Memory B cell (primary cell): ENCODE data around the gene NOVA1.

ENCODE experiments used
- ATAC-seq: fragments of 150-1000 bp; cut with Tn5 transposase; 2 replicates; pipeline ENCODE4 v1.10.0; 2021; ENCODE audit warnings: low read depth, mild to moderate bottlenecking, moderate library complexity
- DNase-seq, 2 donors: peaks; one replicate each; pipeline ENCODE4 v3.0.0; 2022; ENCODE audit warnings: low spot score in 2 of 2
- H3K27ac Mint-ChIP-seq: one replicate; pipeline ENCODE4 v1.8.0; 2022; ENCODE audit warnings: mild to moderate bottlenecking, moderate library complexity, mixed read lengths
- H3K27me3 Mint-ChIP-seq: one replicate; pipeline ENCODE4 v1.8.0; 2022; ENCODE audit warnings: mixed read lengths
- H3K36me3 Mint-ChIP-seq: one replicate; pipeline ENCODE4 v1.8.0; 2022; ENCODE audit warnings: mild to moderate bottlenecking, mixed read lengths
- H3K4me1 Mint-ChIP-seq: one replicate; pipeline ENCODE4 v1.8.0; 2022; ENCODE audit warnings: mixed read lengths
- H3K4me3 Mint-ChIP-seq: one replicate; pipeline ENCODE4 v1.8.0; 2022; ENCODE audit warnings: mild to moderate bottlenecking, moderate library complexity, mixed read lengths
- H3K9me3 Mint-ChIP-seq: one replicate; pipeline ENCODE4 v1.8.0; 2022; ENCODE audit warnings: mixed read lengths

NOVA1 gene

GRCh38 chr14:26454105-26454504 is 143.7 kb downstream of the NOVA1 start:
- H3K4me3 Mint-ChIP-seq: no peak overlapping the region
- no peak for DNase-seq
- H3K27me3 Mint-ChIP-seq: no peaks in the 10 kb centered on the region
- no peaks in the 10 kb centered on the region for H3K9me3 Mint-ChIP-seq
- H3K4me1 Mint-ChIP-seq: no peaks in the 10 kb centered on the region
- ATAC-seq: no peak
- H3K36me3 Mint-ChIP-seq: no peaks in the 10 kb centered on the region
- no peak overlapping the region for H3K27ac Mint-ChIP-seq

- Mint-ChIP-seq H3K27me3 (no peaks in the 10 kb centered on the region), H3K36me3 (no peaks in the 10 kb centered on the region)
- DNase-seq: no peak
Measured at GRCh38 chr14:26448181-26448855, 149.5 kb downstream of the NOVA1 start.

GRCh38 chr14:26444822-26445221 is 153.0 kb downstream of the NOVA1 start:
- H3K27ac Mint-ChIP-seq: no peak overlapping the region
- H3K4me1 Mint-ChIP-seq: no peaks in the 10 kb centered on the region
- no peak for DNase-seq
- no peaks in the 10 kb centered on the region for H3K27me3 Mint-ChIP-seq
- H3K9me3 Mint-ChIP-seq: peaks cover 6% of the 10 kb centered on the region
- no peak for ATAC-seq
- H3K36me3 Mint-ChIP-seq: no peaks in the 10 kb centered on the region
- no peak overlapping the region for H3K4me3 Mint-ChIP-seq

More at GRCh38 chr14:26448181-26448855, 149.5 kb downstream of the NOVA1 start:
- peaks cover 4% of the 10 kb centered on the region for H3K9me3 Mint-ChIP-seq
- ATAC-seq: no peak
- H3K27ac Mint-ChIP-seq: no peak overlapping the region
- no peaks in the 10 kb centered on the region for H3K4me1 Mint-ChIP-seq
- H3K4me3 Mint-ChIP-seq: no peak overlapping the region

- Mint-ChIP-seq H3K4me1 (no peaks in the 10 kb centered on the region), H3K4me3 (no peak overlapping the region), H3K9me3 (peaks cover 6% of the 10 kb centered on the region), H3K27ac (no peak overlapping the region), H3K36me3 (no peaks in the 10 kb centered on the region), H3K27me3 (no peaks in the 10 kb centered on the region)
- ATAC-seq (no peak), DNase-seq (no peak)
Measured at GRCh38 chr14:26443654-26444053, 154.2 kb downstream of the NOVA1 start.

- DNase-seq (no peak), ATAC-seq (no peak)
- Mint-ChIP-seq H3K27me3 (no peaks in the 10 kb centered on the region), H3K4me3 (no peak overlapping the region), H3K27ac (no peak overlapping the region), H3K36me3 (no peaks in the 10 kb centered on the region), H3K4me1 (no peaks in the 10 kb centered on the region), H3K9me3 (peaks cover 4% of the 10 kb centered on the region)
Measured at GRCh38 chr14:26429205-26429604, 168.6 kb downstream of the NOVA1 start.

GRCh38 chr14:26427097-26427496 is 170.7 kb downstream of the NOVA1 start:
- DNase-seq (no peak), ATAC-seq (no peak)
- peaks cover 4% of the 10 kb centered on the region for H3K9me3 Mint-ChIP-seq

GRCh38 chr14:26424537-26424936 is 173.3 kb downstream of the NOVA1 start:
- H3K4me3 Mint-ChIP-seq: no peak overlapping the region
- no peak overlapping the region for H3K27ac Mint-ChIP-seq
- H3K4me1 Mint-ChIP-seq: no peaks in the 10 kb centered on the region
- H3K9me3 Mint-ChIP-seq: peaks cover 3% of the 10 kb centered on the region
- DNase-seq (no peak), ATAC-seq (no peak)
- H3K36me3 Mint-ChIP-seq: no peaks in the 10 kb centered on the region
- no peaks in the 10 kb centered on the region for H3K27me3 Mint-ChIP-seq

More at GRCh38 chr14:26427097-26427496, 170.7 kb downstream of the NOVA1 start:
- Mint-ChIP-seq H3K27me3 (no peaks in the 10 kb centered on the region), H3K36me3 (no peaks in the 10 kb centered on the region), H3K4me1 (no peaks in the 10 kb centered on the region), H3K27ac (no peak overlapping the region), H3K4me3 (no peak overlapping the region)

GRCh38 chr14:26415618-26416123 is 182.2 kb downstream of the NOVA1 start:
- no peak overlapping the region for H3K27ac Mint-ChIP-seq
- no peaks in the 10 kb centered on the region for H3K27me3 Mint-ChIP-seq
- H3K36me3 Mint-ChIP-seq: no peaks in the 10 kb centered on the region
- DNase-seq: no peak
- no peaks in the 10 kb centered on the region for H3K4me1 Mint-ChIP-seq
- no peak overlapping the region for H3K4me3 Mint-ChIP-seq
- no peak for ATAC-seq
- peaks cover 5% of the 10 kb centered on the region for H3K9me3 Mint-ChIP-seq

- no peak overlapping the region for H3K4me3 Mint-ChIP-seq
- DNase-seq (no peak), ATAC-seq (no peak)
- H3K36me3 Mint-ChIP-seq: no peaks in the 10 kb centered on the region
- peaks cover 4% of the 10 kb centered on the region for H3K9me3 Mint-ChIP-seq
- H3K27me3 Mint-ChIP-seq: no peaks in the 10 kb centered on the region
- no peak overlapping the region for H3K27ac Mint-ChIP-seq
- H3K4me1 Mint-ChIP-seq: no peaks in the 10 kb centered on the region
Measured at GRCh38 chr14:26414926-26415325, 182.9 kb downstream of the NOVA1 start.

GRCh38 chr14:26414103-26414502 is 183.7 kb downstream of the NOVA1 start:
- DNase-seq: no peak
- Mint-ChIP-seq H3K4me3 (no peak overlapping the region), H3K27ac (no peak overlapping the region), H3K36me3 (no peaks in the 10 kb centered on the region), H3K27me3 (no peaks in the 10 kb centered on the region), H3K4me1 (no peaks in the 10 kb centered on the region), H3K9me3 (peaks cover 6% of the 10 kb centered on the region)
- no peak for ATAC-seq

- H3K4me3 Mint-ChIP-seq: no peak overlapping the region
- H3K27ac Mint-ChIP-seq: no peak overlapping the region
- peaks cover 6% of the 10 kb centered on the region for H3K9me3 Mint-ChIP-seq
- DNase-seq (no peak), ATAC-seq (no peak)
- no peaks in the 10 kb centered on the region for H3K36me3 Mint-ChIP-seq
- no peaks in the 10 kb centered on the region for H3K27me3 Mint-ChIP-seq
- no peaks in the 10 kb centered on the region for H3K4me1 Mint-ChIP-seq
Measured at GRCh38 chr14:26412421-26412820, 185.4 kb downstream of the NOVA1 start.

- DNase-seq: no peak
- no peak overlapping the region for H3K27ac Mint-ChIP-seq
- no peaks in the 10 kb centered on the region for H3K36me3 Mint-ChIP-seq
- ATAC-seq: no peak
- peaks cover 5% of the 10 kb centered on the region for H3K9me3 Mint-ChIP-seq
- no peak overlapping the region for H3K4me3 Mint-ChIP-seq
- no peaks in the 10 kb centered on the region for H3K4me1 Mint-ChIP-seq
- no peaks in the 10 kb centered on the region for H3K27me3 Mint-ChIP-seq
Measured at GRCh38 chr14:26410189-26410685, 187.6 kb downstream of the NOVA1 start.

- no peak for ATAC-seq
- Mint-ChIP-seq H3K27me3 (no peaks in the 10 kb centered on the region), H3K27ac (no peak overlapping the region), H3K4me1 (no peaks in the 10 kb centered on the region), H3K36me3 (no peaks in the 10 kb centered on the region), H3K4me3 (no peak overlapping the region), H3K9me3 (peaks cover 6% of the 10 kb centered on the region)
- DNase-seq: no peak
Measured at GRCh38 chr14:26404927-26405326, 192.9 kb downstream of the NOVA1 start.

- Mint-ChIP-seq H3K4me3 (no peak overlapping the region), H3K27ac (no peak overlapping the region), H3K36me3 (no peaks in the 10 kb centered on the region), H3K9me3 (peaks cover 4% of the 10 kb centered on the region), H3K4me1 (no peaks in the 10 kb centered on the region), H3K27me3 (no peaks in the 10 kb centered on the region)
- ATAC-seq: no peak
- DNase-seq: no peak
Measured at GRCh38 chr14:26403760-26404159, 194.1 kb downstream of the NOVA1 start.

- no peaks in the 10 kb centered on the region for H3K36me3 Mint-ChIP-seq
- peaks cover 5% of the 10 kb centered on the region for H3K9me3 Mint-ChIP-seq
- DNase-seq (no peak), ATAC-seq (no peak)
- no peak overlapping the region for H3K4me3 Mint-ChIP-seq
- H3K4me1 Mint-ChIP-seq: no peaks in the 10 kb centered on the region
- no peak overlapping the region for H3K27ac Mint-ChIP-seq
- no peaks in the 10 kb centered on the region for H3K27me3 Mint-ChIP-seq
Measured at GRCh38 chr14:26402126-26402525, 195.7 kb downstream of the NOVA1 start.
